ENCODE data around the gene SEPTIN8. TPM values are rescaled to one million over a fixed set of nuclear protein-coding genes. Genes with fewer than 3 reads are reported as not detected.

SEPTIN8 gene
- total and polyA plus RNA-seq, 2 of the 13 experiments (the other 11 are each of a cell fraction or from before 2014, with no cell fraction given): 41.4 to 49.9 TPM

- TF ChIP-seq ZHX1 (CRISPR knock-in tag; IDR thresholded peaks at IDR 0.05; ENCODE audit: low read depth) (peak; percentile 68), RBAK (CRISPR knock-in tag; IDR thresholded peaks at IDR 0.05) (0 out of 2 replicates have a peak, but pooled peaks have one; percentile 39), RFX5 (IDR thresholded peaks at IDR 0.05; ENCODE audit: low read depth, low read length) (no peak), REPIN1 (CRISPR knock-in tag; IDR thresholded peaks at IDR 0.05; ENCODE audit: borderline replicate concordance, low read depth) (peak; percentile 95; the same call in 1 of the 2 replicates), ATF6 (CRISPR knock-in tag; conservative IDR thresholded peaks at IDR 0.05) (0 out of 2 replicates have a peak, but pooled peaks have one; percentile 65), CBX2 (IDR thresholded peaks at IDR 0.05; ENCODE audit: low read depth, low read length) (no peak), CBX2 (CRISPR knock-in tag; IDR thresholded peaks at IDR 0.05; ENCODE audit: low read depth) (no peak), NKX3-1 (CRISPR knock-in tag; IDR thresholded peaks at IDR 0.05) (no peak), ZNF225 (CRISPR knock-in tag; IDR thresholded peaks at IDR 0.05) (no peak), IKZF1 (IDR thresholded peaks at IDR 0.05) (no peak), ZNF12 (CRISPR knock-in tag; IDR thresholded peaks at IDR 0.05) (peak; percentile 43; the same call in 1 of the 2 replicates), ZC3H13 (CRISPR knock-in tag; IDR thresholded peaks at IDR 0.05) (peak; percentile 54; the same call in 1 of the 2 replicates), ETS1 (CRISPR knock-in tag; IDR thresholded peaks at IDR 0.05) (no peak), KLF15 (CRISPR knock-in tag; IDR thresholded peaks at IDR 0.05; ENCODE audit: borderline replicate concordance) (no peak), ZMAT3 (CRISPR knock-in tag; conservative IDR thresholded peaks at IDR 0.05) (no peak; the same call in 1 of the 2 replicates), ZNF251 (CRISPR knock-in tag; IDR thresholded peaks at IDR 0.05) (no peak), PPARG (CRISPR knock-in tag; conservative IDR thresholded peaks at IDR 0.05) (peak; percentile 82), GATA4 (IDR thresholded peaks at IDR 0.05; ENCODE audit: borderline replicate concordance, low read depth) (peak; percentile 59; the same call in 1 of the 2 replicates), TARDBP (CRISPR knock-in tag; IDR thresholded peaks at IDR 0.05) (peak; percentile 94), ZSCAN31 (CRISPR knock-in tag; IDR thresholded peaks at IDR 0.05; ENCODE audit: low read depth) (peak; percentile 98), HNF4G (IDR thresholded peaks at IDR 0.05; ENCODE audit: borderline replicate concordance, low read depth, low read length) (peak; percentile 99), HNF4G (CRISPR knock-in tag; IDR thresholded peaks at IDR 0.05; ENCODE audit: borderline replicate concordance, low read depth) (peak; percentile 89; the same call in 1 of the 2 replicates), ZNF850 (CRISPR knock-in tag; conservative IDR thresholded peaks at IDR 0.05) (0 out of 2 replicates have a peak, but pooled peaks have one; percentile 20), TBX3 (IDR thresholded peaks at IDR 0.05; ENCODE audit: borderline replicate concordance) (peak; percentile 59; the same call in 1 of the 2 replicates), KLF11 (CRISPR knock-in tag; IDR thresholded peaks at IDR 0.05) (no peak; the same call in 1 of the 2 replicates)
These were observed 30.3 kb upstream of the SEPTIN8 start (continued) for GRCh38 chr5:132807163-132807838.

All from HepG2 (cell line).